Panc1 (cell line): ENCODE results near the gene DMTF1. TPM values are rescaled to one million over a fixed set of nuclear protein-coding genes. Genes with fewer than 3 reads are reported as not detected.

Source experiments
- ATAC-seq: fragments of 200-7000 bp; cut with Tn5 transposase; 2 replicates; pipeline ENCODE4 v1.9.1; 2020; ENCODE audit warnings: mild to moderate bottlenecking, moderate library complexity
- BruUV-seq: library from RNA; stranded (reverse); fragments of 400-500 nt; replicated peaks from 2 replicates; lab custom pipeline; 2021; lab: Mats Ljungman, UMichigan
- CTCF ChIA-PET: fragments of 300-600 bp; sonication (Branson Sonifier 250); formaldehyde crosslinking; loops from one replicate; lab custom pipeline; 2022; ENCODE audit warnings: antibody characterized with exemption; lab: Charles Lee
- POLR2A ChIA-PET: fragments of 300-600 bp; sonication (Branson Sonifier 250); formaldehyde crosslinking; loops from one replicate; lab custom pipeline; 2022; ENCODE audit warnings: antibody characterized with exemption; lab: Charles Lee
- DNase-seq: peaks from one replicate; pipeline ENCODE4 v3.0.0-alpha.2; 2010; ENCODE audit warnings: low read depth, low spot score
- H3K27ac ChIP-seq: 2 replicates; pipeline ENCODE4 v1.5.1; 2011; ENCODE audit warnings: mild to moderate bottlenecking, low read length, inconsistent platforms
- H3K27me3 ChIP-seq: fragments of 200-500 bp; sonication (Bioruptor generic); 2 replicates; pipeline ENCODE4 v1.6.0; 2014; ENCODE audit warnings: low read length, inconsistent platforms; ENCODE audit not compliant: control insufficient read depth, insufficient read depth
- H3K36me3 ChIP-seq: fragments of 200-500 bp; sonication (Bioruptor generic); 2 replicates; pipeline ENCODE4 v1.5.1; 2014; ENCODE audit warnings: inconsistent platforms, mild to moderate bottlenecking, low read length, moderate library complexity; ENCODE audit not compliant: control insufficient read depth, insufficient read depth
- H3K4me1 ChIP-seq: 2 replicates; pipeline ENCODE4 v1.5.1; 2011; ENCODE audit warnings: inconsistent platforms, mild to moderate bottlenecking, low read length, moderate library complexity; ENCODE audit not compliant: control insufficient read depth, insufficient read depth
- H3K4me3 ChIP-seq, 2 experiments: 2 replicates each; pipeline ENCODE4 v1.5.1; 2011 to 2012; ENCODE audit warnings: low read depth in 2 of 2, low read length in 2 of 2, mild to moderate bottlenecking in 2 of 2, inconsistent platforms in 1 of 2, moderate library complexity in 1 of 2
- H3K9me3 ChIP-seq: fragments of 200-500 bp; sonication (Bioruptor generic); 2 replicates; pipeline ENCODE4 v1.5.1; 2014; ENCODE audit warnings: low read depth, mild to moderate bottlenecking, inconsistent platforms, low read length, moderate library complexity; ENCODE audit not compliant: control insufficient read depth, insufficient read depth
- POLR2AphosphoS5 ChIP-seq: IDR thresholded peaks from 2 replicates; pipeline ENCODE4 v1.6.1; 2012; ENCODE audit warnings: mild to moderate bottlenecking, low read depth, low read length, moderate library complexity
- SIN3A ChIP-seq: IDR thresholded peaks from 2 replicates; pipeline ENCODE4 v1.6.1; 2012; ENCODE audit warnings: low read depth, mild to moderate bottlenecking, low read length, moderate library complexity, borderline replicate concordance; ENCODE audit not compliant: insufficient read depth
- TCF7L2 ChIP-seq: IDR thresholded peaks from 2 replicates; pipeline ENCODE4 v1.6.1; 2011; ENCODE audit warnings: mild to moderate bottlenecking, low read depth, low read length, inconsistent platforms
- in situ Hi-C: cut with HindIII; loops from 2 replicates; pipeline ENCODE4 v1.10.0; 2016; ENCODE audit warnings: low sequenced_read_pairs, low pct_unique_long_range_greater_than_20kb
- intact Hi-C: fragments of 100-400 bp; cut with micrococcal nuclease; formaldehyde crosslinking; loops from one replicate; pipeline ENCODE4 v1.10.0; 2022; ENCODE audit not compliant: unreplicated experiment
- total RNA-seq: library from RNA; stranded (reverse); gene quantifications from one replicate; pipeline ENCODE4 v1.2.1, GENCODE V29; 2021; ENCODE audit not compliant: unreplicated experiment
- TF ChIP-seq, protein P1 (sequence below): fragments of 450-650 bp; IDR thresholded peaks from 2 replicates; pipeline ENCODE4 v1.5.1; 2017; ENCODE audit warnings: mild to moderate bottlenecking
- TF ChIP-seq, protein P2 (sequence below), 2 experiments: IDR thresholded peaks; 2 replicates each; pipeline ENCODE4 v1.6.1; 2011 to 2012; ENCODE audit warnings: low read depth in 2 of 2, control low read depth in 1 of 2, low read length in 1 of 2, mild to moderate bottlenecking in 1 of 2, moderate library complexity in 1 of 2; ENCODE audit not compliant: insufficient read depth in 1 of 2

DMTF1 gene
- total RNA-seq, 1 experiment from 2014 or later = 54.0 TPM

DNA sequence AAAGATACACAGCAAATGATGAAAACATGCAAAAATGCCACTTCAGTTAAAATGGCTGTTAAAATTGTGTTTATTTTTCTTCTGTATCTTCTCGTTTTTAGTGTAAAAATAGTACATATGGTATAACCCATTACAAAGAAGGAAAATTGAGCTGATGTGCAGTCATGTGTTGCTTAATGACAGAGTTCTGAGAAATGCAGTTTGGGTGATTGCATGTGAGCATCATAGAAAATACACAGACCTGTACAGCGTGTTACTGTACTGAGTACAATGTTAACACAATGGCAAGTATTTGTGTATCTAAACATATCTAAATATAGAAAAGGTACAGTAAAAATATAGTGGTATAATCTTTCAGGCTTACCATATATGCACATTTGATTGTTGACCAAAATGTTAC lies 7.3 kb downstream of the DMTF1 start:
- TF ChIP-seq POLR2AphosphoS5 = no peak
- no peak for TF ChIP-seq SIN3A
- TF ChIP-seq, protein P1, sequence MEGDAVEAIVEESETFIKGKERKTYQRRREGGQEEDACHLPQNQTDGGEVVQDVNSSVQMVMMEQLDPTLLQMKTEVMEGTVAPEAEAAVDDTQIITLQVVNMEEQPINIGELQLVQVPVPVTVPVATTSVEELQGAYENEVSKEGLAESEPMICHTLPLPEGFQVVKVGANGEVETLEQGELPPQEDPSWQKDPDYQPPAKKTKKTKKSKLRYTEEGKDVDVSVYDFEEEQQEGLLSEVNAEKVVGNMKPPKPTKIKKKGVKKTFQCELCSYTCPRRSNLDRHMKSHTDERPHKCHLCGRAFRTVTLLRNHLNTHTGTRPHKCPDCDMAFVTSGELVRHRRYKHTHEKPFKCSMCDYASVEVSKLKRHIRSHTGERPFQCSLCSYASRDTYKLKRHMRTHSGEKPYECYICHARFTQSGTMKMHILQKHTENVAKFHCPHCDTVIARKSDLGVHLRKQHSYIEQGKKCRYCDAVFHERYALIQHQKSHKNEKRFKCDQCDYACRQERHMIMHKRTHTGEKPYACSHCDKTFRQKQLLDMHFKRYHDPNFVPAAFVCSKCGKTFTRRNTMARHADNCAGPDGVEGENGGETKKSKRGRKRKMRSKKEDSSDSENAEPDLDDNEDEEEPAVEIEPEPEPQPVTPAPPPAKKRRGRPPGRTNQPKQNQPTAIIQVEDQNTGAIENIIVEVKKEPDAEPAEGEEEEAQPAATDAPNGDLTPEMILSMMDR = no peak
- no peak for TF ChIP-seq TCF7L2
- DNase-seq (no peak), ATAC-seq (no peak)
- Histone ChIP-seq H3K4me3 (no peak overlapping the region), H3K27ac (no peak overlapping the region), H3K9me3 (no peaks in the 10 kb centered on the region), H3K4me1 (peaks cover 13% of the 10 kb centered on the region), H3K36me3 (peaks cover 15% of the 10 kb centered on the region), H3K27me3 (no peaks in the 10 kb centered on the region)
- BruUV-seq = no TSS peak
- CTCF ChIA-PET = no interaction called here
- intact Hi-C loops (no loop called here), in situ Hi-C loops (no loop called here)
- POLR2A ChIA-PET = interaction anchor here (0.7 kb wide), 1 partner anchor 513 kb away, joined by 3 read pairs; no protein-coding TSS in a partner anchor

DNA sequence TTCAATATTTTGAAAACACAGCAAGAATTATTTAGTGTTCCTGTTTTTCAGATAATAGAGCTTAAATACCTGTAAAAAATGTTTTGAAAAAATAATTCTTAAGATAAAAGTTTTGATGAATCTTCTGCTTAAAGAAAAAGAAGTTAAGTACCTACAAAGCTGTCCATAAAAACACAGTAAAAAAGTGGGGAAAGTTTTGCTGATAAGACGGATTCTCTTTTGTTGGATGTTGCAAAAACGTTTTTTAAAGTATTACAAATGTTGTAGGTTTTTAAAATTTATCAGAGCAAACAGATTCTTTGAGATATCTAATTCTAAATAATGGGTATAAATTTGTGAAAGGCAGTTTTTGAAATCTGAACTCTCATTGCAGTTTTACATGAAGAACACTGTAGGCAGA lies 12.2 kb downstream of the DMTF1 start:
- Histone ChIP-seq H3K27me3 (no peaks in the 10 kb centered on the region), H3K27ac (no peak overlapping the region), H3K9me3 (no peaks in the 10 kb centered on the region), H3K4me1 (no peaks in the 10 kb centered on the region), H3K4me3 (no peak overlapping the region), H3K36me3 (peaks cover 38% of the 10 kb centered on the region)
- no peak for DNase-seq
- ChIA-PET CTCF (no interaction called here), POLR2A (no interaction called here)
- no peak for ATAC-seq
- in situ Hi-C loops (no loop called here), intact Hi-C loops (no loop called here)
- no TSS peak for BruUV-seq
- TF ChIP-seq TCF7L2 (no peak), POLR2AphosphoS5 (no peak)

DNA sequence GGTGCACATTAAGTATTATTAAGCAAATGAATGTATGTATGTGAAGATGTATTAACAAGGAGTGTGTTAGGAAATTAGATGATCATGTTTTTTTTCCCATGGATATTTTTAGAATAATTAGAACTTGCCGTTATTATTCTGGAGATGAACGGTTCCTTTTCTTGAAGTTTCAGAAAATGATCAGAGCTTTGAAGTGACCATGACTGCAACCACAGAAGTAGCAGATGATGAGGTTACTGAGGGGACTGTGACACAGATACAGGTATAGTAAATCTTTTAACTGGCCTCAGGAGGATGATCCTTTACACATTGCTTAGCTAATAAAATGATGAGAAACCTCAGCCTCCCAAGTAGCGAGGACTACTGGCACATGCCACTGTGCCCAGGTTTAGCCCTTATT lies 18.6 kb downstream of the DMTF1 start:
- no peak overlapping the region for H3K4me3 ChIP-seq
- in situ Hi-C loops (no loop called here), intact Hi-C loops (no loop called here)
- ChIA-PET POLR2A (no interaction called here), CTCF (no interaction called here)
- DNase-seq (no peak), ATAC-seq (no peak)
- H3K9me3 ChIP-seq = no peaks in the 10 kb centered on the region
- BruUV-seq = no TSS peak
- peaks cover 74% of the 10 kb centered on the region for H3K36me3 ChIP-seq
- no peaks in the 10 kb centered on the region for H3K27me3 ChIP-seq
- TF ChIP-seq SIN3A (no peak), POLR2AphosphoS5 (no peak), TCF7L2 (no peak)
- TF ChIP-seq, protein P2, sequence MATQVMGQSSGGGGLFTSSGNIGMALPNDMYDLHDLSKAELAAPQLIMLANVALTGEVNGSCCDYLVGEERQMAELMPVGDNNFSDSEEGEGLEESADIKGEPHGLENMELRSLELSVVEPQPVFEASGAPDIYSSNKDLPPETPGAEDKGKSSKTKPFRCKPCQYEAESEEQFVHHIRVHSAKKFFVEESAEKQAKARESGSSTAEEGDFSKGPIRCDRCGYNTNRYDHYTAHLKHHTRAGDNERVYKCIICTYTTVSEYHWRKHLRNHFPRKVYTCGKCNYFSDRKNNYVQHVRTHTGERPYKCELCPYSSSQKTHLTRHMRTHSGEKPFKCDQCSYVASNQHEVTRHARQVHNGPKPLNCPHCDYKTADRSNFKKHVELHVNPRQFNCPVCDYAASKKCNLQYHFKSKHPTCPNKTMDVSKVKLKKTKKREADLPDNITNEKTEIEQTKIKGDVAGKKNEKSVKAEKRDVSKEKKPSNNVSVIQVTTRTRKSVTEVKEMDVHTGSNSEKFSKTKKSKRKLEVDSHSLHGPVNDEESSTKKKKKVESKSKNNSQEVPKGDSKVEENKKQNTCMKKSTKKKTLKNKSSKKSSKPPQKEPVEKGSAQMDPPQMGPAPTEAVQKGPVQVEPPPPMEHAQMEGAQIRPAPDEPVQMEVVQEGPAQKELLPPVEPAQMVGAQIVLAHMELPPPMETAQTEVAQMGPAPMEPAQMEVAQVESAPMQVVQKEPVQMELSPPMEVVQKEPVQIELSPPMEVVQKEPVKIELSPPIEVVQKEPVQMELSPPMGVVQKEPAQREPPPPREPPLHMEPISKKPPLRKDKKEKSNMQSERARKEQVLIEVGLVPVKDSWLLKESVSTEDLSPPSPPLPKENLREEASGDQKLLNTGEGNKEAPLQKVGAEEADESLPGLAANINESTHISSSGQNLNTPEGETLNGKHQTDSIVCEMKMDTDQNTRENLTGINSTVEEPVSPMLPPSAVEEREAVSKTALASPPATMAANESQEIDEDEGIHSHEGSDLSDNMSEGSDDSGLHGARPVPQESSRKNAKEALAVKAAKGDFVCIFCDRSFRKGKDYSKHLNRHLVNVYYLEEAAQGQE (IDR thresholded peaks at IDR 0.05; ENCODE audit: insufficient read depth in 1 of 2, low read depth in 2 of 2, low read length in 1 of 2) = no peak
- TF ChIP-seq, protein P1 = no peak
- H3K27ac ChIP-seq = no peak overlapping the region
- H3K4me1 ChIP-seq = no peaks in the 10 kb centered on the region
